OCI-M2 (cell line): ENCODE results near the gene DIAPH2.

Experiments used
- DNase-seq: peaks from one replicate; lab custom pipeline; 2025; ENCODE audit not compliant: unreplicated experiment; lab: John Stamatoyannopoulos, UW

DIAPH2 gene

DNA sequence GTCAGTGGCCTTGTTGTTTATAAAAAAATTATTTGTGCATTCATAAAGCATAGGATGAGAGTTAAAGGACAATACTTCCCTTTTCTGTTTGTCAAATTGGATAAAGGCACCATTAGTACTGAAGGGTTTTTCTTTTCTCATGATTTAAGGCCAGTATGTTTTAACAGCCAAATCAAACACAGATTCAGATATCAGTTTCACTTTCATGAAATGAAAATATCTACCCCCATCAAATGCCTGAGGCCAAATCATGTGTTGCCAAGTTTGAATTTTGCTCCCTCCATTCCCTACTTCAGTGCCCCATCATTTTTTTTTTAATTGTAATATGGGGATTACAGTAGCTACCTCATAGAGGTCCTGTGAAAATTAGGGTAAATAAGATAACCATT is 944.9 kb downstream of the DIAPH2 start:
- DNase-seq, result no peak

DNA sequence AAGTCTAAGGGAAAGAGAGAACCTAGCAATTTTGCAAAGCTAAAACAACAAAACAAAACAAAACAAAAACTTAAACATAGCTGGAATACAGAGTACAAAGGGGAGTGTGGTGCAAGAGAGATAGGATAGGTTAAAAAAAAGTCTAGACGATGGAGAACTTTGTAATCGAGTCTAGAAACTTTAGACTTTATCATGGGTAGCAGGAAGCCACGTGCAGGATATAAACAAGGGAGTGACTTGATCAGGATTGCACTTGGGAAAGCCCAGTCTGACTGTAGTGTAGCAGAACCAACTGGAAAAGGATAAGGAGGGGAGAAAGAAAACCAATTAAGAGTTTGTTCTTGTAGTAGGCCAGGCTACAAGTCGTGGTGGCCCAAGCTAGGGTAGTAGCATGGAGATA is 949.2 kb downstream of the DIAPH2 start:
- DNase-seq, result no peak

DNA sequence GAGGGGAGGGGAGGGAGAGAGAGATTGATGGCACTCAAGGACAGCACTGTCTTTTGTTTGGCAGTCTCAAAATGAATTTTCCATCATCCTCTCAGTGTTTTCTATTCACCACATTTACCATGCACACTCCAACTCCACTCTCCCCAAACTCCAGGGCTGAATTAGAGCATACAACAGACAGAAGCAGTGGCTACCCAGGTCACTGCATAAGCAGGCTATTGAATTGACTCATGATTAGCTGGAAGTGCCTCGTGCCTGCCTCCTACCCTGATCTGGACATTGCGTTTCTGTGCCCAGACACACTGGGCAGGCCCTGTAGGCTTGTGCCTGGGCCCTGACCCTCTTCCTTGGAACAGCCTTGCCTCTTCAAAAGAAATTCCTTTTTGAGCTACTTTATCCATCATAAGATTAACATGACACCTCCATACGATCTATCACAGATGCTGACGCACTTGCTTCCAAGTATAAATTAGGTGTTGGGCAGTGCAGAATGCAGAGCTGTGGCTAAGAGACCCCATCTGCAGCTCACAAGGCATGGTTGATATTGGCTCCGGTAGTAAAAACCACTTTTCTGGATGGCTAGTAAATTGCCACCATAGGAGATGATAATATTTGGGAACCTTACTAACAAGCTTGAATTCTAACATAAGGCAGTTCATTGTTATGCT is 952.0 kb downstream of the DIAPH2 start:
- no peak for DNase-seq

DNA sequence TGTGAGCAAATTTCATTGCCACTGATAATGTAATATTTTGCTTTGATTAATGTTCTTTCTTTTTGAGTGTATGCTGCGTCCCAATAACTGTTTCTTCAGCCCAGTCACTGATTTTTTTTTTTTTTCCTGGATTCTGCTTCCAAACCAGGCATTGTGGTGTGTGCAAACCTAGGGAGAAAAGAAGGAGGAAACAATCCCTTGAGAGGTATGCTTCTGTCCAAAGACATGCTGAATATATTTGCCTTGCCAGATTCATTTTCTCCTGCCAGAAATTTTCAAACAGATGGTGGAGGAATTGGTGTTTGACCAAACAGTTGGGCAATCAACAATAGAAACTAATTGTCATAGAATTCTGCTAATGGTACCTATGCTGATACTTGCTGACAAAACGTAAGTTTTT is 952.6 kb downstream of the DIAPH2 start:
- no peak for DNase-seq

DNA sequence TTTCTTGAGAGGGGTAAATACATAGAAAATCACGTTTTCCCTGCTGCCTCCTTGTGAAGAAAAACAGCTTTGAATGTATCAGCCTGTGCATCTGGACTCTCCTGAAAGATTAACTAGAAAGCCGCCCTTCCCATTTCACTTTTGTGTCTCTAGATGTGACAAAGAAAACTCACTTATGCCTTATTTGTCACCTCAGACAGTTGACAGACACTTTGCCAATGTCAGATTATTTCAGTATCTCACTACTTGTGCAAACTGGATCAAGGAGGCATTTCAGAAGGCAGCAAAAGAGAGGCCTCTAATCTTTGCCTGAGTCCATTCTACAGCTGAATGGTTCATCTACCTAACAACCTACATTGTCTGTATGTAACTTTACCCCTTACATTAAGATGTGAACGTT is 954.0 kb downstream of the DIAPH2 start:
- no peak for DNase-seq

DNA sequence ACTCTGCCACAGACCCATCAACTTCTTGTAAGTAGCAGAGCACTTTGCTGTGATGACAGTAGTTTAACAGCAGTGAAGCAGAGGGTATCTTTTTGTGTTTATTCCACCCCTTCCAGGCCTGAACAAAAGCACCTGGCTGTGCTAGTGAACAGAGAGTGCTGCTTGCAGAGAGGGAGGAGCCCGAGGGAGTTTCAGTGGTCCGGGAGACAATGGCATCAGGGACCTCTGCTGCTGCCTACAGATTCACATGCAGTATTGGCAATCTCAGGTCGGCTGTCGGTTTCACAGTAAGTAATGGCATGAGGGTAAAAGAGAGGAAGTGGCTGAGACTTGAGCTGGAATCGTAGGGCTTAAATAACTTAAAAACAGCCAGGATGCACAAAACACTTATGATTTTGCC is 954.9 kb downstream of the DIAPH2 start:
- DNase-seq, result no peak
